GM21529 (cell line): ENCODE measurements around the gene PTPRM.

Source experiments
- ATAC-seq: cut with Tn5 transposase; IDR thresholded peaks from one replicate; pipeline ENCODE4 v1.9.1; 2021; ENCODE audit not compliant: unreplicated experiment

PTPRM gene

DNA sequence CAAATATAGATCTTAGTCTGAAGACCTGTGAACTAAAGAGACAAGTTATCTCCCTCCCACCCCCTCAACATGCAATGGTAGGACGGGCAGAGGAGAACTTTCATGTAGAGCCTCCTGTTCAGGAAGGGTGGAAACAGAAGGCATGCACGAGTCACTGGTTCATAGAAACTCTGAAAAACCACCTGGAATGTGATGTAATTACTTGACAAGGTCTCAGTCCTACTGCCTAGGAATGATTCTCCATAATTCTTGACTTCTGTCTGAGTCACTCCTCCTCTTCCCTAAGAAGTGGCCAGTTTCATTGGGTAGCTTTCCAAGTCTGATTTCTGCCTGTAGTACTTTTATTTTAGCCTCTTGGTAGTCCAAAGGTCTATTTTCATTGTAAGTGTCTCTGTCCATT is 277.3 kb downstream of the PTPRM start:
- ATAC-seq = no peak

DNA sequence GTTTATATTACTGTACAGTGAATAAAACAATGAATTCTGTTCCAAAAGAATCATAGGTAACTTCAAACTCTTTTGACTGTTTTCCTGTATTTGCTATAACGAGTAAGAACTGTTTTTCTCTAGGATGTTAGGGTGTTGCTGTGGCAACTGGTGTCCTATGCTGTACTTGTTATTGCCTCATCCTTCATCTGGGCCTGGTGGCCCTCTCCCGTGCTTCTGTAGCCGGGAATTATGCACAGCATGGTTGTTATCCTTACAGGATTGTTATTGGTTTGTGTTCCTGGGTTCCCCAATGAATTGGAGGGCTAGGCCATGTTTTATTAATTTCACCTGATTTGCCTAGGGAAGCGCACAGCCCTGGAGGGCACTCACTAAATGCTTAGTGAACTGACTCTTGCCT is 279.2 kb downstream of the PTPRM start:
- ATAC-seq = no peak

DNA sequence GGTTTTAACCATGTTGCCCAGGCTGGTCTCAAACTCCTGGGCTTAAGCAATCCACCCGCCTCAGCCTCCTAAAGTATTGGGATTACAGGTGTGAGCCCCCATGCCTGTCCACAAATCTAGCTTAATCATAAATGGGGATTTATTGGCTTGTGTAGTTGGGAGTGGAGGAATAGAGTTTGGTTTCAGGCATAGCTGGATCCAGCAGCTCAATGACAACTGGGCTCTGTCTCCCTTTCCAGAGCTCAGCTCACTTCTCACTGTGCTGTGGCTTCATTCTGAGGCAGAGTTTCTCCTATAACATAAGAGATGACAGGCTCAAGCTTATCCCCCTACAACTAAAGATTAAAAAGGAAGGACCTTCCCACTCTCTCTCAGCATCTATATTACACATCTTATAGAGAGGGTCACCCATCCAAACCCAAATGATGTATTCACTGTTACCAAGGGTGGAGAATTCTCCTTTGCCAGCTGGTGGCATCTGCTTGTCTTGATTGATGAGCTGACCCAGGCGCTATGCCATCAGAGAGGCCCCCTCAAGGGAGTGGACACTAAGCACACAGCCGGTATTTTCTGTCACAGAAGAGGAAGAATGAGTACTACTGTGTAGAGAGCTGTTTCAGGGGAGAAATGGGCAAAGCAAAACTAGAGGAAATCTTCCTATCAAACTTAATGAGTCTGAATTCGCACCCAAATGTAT is 280.4 kb downstream of the PTPRM start:
- no peak for ATAC-seq

DNA sequence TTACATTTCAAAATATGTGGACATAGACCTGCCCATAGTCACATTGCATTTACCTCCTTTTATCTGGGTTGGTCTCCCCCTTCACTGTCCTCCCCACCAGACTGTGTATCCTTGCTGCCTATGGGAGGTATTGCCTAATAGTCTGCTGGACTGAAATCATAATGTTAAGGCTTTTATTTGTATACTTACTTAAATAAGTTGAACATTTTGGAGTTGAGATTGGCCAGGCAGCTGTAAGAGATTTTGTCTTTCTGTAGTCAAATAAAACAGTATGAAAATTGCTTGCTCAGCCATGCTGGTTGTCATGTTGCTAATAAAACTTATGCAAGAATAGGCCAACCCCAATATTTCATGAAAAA is 280.9 kb downstream of the PTPRM start:
- no peak for ATAC-seq

DNA sequence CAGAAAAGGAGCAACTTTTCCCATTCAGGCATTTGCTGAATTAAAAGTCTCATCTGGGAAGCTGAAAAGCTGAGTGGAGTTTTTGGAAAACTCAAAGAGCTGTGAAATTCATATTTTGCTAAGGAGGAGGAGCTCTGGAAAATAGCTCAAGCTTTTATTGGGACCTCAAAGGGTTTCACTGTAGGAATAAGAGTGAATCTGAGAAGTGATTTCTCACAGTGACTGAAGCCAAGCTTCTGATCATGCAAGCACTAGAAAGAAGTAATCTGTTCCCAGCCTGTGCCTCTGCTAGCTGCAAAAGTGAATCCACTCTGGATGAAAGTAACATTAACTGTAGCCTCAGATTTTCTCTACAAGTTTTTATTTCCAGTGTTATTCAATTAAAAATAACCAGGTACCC is 283.3 kb downstream of the PTPRM start:
- ATAC-seq = no peak

DNA sequence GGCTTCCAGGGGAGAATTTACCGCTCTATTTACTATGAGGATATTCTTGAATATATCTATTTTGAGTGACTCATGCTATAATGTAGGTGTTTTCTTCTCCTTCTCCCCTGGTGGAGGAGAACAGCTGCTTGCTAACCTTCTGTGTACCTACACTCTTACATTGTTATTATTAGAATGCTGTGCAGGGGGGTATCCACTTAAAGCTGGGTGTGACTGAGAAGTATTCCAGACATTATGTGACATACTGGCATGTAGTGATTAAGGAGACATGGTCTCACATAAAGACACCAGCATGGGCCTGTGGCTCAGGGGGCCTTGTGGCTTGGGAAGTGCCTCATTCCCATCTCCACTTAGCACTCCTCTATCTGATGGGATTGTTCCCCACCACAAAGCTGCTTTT is 287.9 kb downstream of the PTPRM start:
- ATAC-seq = no peak

DNA sequence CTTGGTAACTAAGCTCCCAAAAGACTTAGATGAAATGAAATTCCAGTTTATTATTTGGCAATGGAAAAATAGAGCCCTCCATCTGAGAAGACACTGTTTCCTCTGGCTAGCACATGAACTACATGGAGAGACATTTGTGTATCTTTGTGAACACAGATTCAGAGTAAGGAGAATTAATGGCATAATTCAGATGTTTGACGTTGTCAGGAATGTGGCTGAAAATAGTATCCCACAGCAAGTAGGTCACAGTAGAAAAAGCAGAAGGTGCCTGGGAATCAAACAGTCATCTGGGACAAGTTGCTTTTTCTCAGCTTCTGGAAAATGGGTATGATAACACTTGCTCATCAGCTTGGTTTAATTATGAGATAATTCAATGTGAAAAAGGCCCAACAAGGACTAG is 288.6 kb downstream of the PTPRM start:
- ATAC-seq = no peak

DNA sequence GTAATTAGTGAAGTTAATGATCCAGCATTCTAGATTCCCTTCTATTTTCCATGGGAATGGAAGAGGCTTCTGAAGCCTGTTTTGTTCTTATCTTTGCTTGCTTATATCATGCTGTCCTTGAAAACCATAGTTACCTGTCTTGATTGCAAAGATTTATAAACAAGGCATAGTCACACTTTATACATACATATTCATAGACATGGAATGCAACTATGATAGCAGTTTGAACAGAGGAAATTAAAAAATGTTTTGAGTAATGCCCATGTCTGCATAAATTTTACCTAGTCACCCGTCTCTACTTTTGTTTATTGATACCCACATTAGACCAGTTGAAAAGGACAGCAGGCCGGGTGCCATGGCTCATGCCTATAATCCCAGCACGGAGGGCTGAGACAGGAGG is 289.0 kb downstream of the PTPRM start:
- no peak for ATAC-seq

DNA sequence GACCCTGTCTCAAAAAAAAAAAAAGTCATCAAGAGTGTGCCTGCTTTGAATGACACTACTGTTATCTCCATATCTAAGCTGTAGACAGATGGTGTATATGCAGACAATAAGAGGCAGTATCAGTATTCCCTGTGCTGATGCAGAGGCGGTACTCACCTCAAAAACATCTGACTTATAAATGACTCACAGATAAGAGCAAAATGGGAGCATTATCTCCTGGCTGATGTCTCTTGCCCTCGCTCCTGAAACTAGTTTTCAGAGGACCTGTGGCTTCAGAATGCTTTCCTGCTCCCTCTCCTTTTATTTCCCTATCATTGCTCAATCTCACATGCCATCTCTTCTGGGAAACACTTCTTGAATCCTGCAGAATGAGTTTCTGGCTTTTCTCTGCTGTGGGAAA is 289.6 kb downstream of the PTPRM start:
- ATAC-seq = no peak

DNA sequence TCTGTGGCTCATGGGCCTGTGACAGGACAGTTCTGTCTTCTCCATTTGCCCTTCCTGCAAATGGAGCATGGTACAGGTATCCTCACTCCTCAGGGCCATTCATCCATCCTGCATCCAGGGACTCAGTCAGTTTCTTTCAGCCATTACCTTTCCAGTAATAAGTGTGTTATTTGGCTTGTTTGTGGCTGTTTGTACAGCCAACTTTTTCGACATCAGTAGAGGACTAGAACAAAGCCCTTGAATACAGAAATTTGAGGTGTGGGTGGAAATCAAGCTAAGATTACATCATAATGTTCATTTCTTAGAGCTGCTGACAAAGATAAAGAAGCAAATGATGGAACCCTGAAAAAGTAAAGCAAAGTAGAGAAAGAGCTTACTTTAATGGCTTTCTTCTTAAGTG is 290.4 kb downstream of the PTPRM start:
- ATAC-seq = no peak

DNA sequence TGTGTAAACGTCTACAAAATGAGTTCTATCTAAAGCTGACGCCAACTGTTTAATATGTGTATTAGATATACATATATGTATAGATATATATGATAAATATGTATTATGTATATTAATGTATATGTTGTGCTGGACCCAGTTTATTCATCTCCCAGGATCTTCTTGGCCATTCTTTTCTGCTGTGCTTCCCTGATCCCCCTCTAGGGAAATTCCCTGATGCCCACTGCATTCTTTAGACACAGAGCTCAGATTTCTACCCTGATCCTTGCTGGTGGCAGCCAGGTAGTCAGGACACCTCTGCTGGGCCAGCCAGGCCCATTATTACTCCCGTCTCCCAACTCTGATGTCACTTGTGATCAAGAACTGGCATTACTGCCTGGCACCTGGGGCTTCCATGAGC is 292.0 kb downstream of the PTPRM start:
- no peak for ATAC-seq

DNA sequence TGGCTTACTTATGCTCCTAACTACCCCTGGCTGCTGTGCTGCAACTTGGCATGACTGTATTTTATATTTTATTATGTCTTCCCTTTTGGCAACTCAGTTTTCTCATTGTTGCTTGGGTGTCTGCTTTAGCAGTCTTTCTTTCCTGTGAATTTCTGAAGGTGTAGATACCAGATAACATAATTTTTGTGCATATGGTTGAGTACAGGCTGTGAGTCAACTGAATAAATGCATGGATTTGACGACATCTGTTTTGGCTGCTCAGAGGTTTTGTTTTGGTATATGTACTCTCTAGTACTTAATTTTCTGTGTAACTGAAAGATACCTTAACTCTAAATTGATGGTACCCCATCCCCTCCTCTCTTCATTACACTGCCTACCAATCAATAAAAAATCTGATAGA is 303.1 kb downstream of the PTPRM start:
- ATAC-seq = no peak

DNA sequence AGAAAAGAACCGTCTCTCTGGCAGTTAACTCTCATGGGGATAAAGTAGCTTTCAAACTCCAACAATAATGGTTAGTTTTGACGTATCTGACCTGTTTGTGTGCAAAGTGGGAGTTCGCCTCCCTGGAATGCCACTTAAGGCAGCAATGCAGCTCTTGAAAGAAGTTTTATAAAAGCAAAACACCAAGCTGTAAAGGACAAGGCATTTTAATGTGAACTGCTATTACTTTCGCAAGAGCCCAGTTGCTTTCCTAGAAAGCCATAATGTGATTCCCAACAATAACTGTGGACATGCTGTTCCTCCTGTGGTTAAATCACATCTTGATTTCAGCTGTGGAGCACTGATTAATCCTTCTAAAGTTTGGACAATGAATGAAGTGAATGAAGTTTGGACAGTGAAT is 303.7 kb downstream of the PTPRM start:
- no peak for ATAC-seq

DNA sequence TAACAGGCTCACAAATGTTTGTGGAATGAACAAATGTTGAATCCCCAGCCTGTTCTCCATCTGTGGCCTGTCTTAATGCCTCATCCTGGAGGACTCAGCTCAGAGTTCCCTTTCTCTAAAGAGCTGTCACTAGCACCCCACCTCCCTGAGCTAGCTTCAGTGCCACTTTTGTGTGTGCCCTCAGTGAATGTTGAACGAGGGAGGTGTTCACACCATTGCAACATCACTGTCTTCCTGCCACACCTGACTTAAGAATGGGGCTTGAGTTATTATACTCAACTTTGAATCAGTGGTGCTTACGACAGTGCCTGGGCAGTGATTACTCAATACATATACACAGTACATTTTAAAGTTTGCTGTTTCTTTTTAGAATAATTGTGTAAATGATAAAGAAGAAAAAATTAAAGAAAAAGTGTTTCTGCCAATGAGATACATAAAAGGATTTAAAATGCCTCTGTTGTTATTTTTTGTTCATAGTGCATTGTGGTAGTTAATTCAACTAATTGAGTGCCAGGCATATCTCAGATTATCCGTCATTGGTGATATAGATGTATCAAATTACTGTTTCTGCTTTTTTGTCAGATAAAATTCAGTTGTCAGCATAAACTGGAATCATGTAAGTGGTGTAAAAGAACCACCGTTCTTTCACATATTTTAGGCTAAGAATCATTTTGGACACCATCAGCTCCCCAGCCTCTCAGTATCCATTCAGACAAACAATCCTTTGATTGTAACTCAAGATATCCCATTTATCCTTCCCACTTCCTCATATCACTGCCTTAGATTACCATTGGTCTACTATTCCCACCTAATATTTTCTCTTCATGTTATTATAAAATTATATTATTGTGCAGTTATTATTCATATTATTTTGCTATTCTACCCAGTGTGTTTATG is 304.7 kb downstream of the PTPRM start:
- ATAC-seq = no peak

DNA sequence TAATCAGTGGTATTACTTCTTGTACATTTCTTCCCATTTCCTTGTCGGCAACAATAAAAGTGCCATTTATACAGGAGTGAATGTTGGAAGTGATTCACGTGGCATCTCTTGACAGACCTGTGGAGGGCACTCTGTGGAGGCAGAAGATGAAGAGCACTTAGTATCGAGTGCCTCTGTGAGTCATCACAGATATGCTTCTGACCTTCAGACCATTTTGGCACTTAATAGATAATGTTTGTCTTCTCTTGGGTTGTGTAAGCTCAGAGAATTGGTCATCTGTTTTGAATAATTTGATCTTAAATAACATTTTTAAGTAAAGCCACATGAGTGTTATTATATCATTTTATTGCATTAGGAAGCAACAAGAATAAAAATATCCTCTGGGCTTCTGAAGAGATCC is 305.5 kb downstream of the PTPRM start:
- ATAC-seq = no peak

DNA sequence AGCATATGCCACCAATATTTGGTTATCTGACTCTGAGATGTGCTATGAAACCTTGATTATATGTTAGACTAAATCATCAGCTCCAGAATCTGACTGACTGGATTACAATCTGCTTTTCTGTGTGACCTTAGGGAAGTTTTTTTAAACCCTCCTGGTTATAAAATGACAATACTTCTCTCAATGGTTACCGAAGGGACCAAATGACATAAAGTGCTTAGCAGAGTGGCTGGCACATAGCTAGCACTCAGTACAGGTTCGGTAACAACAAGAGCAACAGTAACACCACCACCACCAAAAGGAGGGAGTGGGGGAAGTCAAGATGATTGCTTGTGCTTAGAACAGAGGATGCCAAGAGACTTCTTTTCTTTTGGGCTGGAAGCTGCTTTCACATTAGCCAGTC is 306.2 kb downstream of the PTPRM start:
- no peak for ATAC-seq

DNA sequence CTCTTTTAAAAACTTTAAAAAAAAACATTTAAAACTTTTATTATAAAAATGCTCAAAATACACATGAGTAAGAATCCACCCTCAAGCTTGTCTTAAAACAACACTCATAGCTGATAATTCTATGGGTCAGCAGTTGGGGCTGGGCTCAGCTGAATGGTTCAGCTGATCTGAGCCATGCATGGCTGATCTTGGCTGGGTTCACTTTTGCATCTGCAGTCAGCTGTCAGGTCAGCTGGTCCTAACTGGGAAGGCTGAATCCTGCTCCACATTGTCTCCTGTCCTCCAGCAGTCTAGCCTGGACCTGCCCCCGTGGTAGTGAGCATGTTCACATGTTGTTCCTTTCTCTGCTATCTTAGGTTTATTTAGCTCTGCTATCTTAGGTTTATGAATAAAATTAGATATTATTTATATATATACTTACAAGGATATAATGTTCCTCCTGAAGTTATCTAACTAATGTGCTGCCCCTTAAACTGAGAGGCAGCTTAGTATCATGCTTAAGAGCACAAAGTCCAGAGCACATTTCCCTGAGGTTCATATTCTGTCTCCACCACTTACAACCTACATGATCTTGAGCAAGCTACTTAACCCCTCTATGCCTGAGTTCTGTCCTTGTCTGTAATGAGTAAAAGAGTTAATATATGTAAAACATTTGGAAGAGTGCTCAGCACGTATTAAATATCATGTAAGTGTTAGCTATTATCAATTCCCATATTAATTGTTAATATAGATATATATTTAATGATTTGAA is 309.4 kb downstream of the PTPRM start:
- ATAC-seq = no peak

DNA sequence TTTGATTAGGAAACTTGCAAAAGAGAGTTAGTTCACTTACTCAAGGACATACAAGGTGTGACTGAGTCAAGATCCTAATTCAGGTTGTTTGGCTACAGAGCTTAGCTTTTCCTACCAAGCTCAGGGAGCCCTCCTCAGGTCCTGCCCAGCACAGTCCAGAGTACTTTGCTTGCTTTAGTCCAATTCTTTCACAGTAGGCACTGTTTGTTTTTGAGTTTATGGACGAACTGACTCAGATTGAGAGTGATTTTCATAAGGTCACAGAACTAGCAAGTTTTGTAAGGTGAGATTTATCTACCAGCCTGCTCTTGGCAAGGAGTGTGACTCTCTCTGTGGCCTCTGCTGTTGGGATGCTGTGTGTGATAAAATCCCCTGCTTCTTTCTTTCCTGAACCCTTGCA is 310.5 kb downstream of the PTPRM start:
- no peak for ATAC-seq

DNA sequence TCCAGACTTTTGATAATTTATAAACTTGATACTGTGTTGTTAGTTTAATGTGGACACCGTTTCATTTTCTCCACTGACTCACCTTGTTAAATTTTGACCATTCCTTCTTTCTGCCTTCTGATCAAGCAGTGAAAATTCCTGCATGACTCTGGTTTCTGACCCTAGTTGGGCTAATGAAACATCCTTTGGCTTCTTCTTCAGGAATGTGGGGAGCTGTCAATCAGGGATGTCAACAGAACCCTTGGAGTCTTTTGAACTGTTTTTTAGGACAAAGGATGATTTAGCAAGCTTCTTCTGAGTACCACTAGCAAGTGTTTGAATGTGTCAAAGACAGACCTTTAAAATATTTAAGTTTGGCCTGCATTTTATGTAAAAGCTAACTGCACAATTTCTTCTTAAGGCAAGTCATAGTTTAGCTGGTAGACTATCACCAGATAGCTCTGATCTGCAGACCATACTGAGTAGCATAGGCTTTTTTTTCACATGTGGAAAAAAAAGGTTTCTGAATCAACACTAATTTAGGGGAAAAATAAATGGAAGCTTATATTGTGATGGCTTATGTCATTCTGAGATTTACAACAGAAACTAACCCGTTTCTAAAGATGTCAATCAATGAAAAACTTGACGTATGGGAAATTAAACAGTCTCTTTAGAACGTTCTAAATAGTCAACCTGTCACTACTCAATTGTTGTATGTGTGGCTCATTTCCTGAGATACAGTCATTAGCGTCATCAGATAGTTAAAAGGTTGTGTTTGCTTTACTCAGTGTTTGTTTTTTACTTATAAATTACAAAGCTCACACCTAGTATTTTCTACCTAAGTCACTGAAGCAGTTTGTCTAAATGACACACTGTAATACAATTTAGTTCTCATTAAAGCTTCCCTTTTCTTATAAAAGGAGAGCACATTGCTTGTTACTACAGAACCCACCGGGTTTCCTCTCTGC is 311.4 kb downstream of the PTPRM start:
- no peak for ATAC-seq

DNA sequence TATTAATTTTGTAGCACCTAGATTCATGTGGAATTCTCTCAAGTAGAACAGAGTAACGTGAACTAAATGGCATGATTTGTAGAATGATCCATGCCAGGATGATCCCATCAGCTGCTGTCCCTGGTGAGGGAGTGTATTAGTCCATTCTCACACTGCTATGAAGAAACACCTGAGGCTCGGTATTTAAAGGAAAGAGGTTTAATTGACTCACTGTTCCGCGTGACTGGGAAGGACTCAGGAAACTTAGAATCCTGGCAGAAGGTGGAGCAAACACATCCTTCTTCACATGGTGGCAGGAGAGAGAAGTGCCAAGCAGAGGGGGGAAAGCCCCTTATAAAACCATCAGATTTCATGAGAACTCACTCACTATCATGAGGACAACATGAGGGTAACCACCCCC is 312.6 kb downstream of the PTPRM start:
- no peak for ATAC-seq

DNA sequence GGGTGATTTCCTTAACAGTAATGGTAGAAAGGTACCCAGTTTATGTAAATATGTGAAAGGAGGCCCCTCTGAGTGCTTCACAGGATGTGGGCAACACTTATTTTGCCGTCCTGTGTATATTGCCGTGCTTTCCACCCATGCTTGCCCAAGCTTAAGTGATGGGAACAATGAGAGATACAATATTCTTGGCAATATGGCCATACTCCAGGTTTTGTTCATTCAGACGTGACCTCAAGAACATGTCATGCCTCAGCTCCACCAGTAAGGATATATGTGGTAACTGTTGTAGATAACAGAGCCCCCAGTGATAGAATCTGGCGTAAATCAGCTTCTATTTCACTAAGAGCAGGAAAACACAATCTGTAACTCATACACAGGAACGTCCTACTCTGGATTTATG is 318.7 kb downstream of the PTPRM start:
- ATAC-seq = no peak
